HUES48 (cell line): ENCODE measurements around the gene A4GALT.

Experiments
- H3K27ac ChIP-seq: one replicate; pipeline ENCODE4 v1.7.0; 2013; ENCODE audit warnings: low read depth, low read length, inconsistent platforms
- H3K27me3 ChIP-seq: 2 replicates; pipeline ENCODE4 v1.6.1; 2013; ENCODE audit warnings: mild to moderate bottlenecking, low read length; ENCODE audit not compliant: control insufficient read depth, insufficient read depth
- H3K36me3 ChIP-seq: 2 replicates; pipeline ENCODE4 v1.6.1; 2013; ENCODE audit warnings: low read length; ENCODE audit not compliant: control insufficient read depth, insufficient read depth
- H3K4me1 ChIP-seq: 2 replicates; pipeline ENCODE4 v1.6.1; 2013; ENCODE audit warnings: mild to moderate bottlenecking, low read length; ENCODE audit not compliant: control insufficient read depth, insufficient read depth
- H3K4me3 ChIP-seq: 2 replicates; pipeline ENCODE4 v1.5.1; 2013; ENCODE audit warnings: mild to moderate bottlenecking, low read depth, low read length
- H3K9ac ChIP-seq: 2 replicates; pipeline ENCODE4 v1.6.1; 2013; ENCODE audit warnings: mild to moderate bottlenecking, low read depth, low read length, moderate library complexity
- H3K9me3 ChIP-seq: 2 replicates; pipeline ENCODE4 v1.6.1; 2013; ENCODE audit warnings: low read length; ENCODE audit not compliant: control insufficient read depth, insufficient read depth

The A4GALT gene

GRCh38 chr22:42645938-42646568, 74.6 kb downstream of the A4GALT start:
- H3K27me3 ChIP-seq = no peaks in the 10 kb centered on the region
- H3K9ac ChIP-seq = no peak overlapping the region
- no peaks in the 10 kb centered on the region for H3K36me3 ChIP-seq
- H3K9me3 ChIP-seq = no peaks in the 10 kb centered on the region
- H3K4me1 ChIP-seq = peaks cover 16% of the 10 kb centered on the region
- no peak overlapping the region for H3K27ac ChIP-seq
- H3K4me3 ChIP-seq = no peak overlapping the region

GRCh38 chr22:42645341-42645937, 75.2 kb downstream of the A4GALT start:
- no peaks in the 10 kb centered on the region for H3K27me3 ChIP-seq
- H3K9me3 ChIP-seq = no peaks in the 10 kb centered on the region
- no peaks in the 10 kb centered on the region for H3K36me3 ChIP-seq
- H3K4me1 ChIP-seq = peaks cover 16% of the 10 kb centered on the region
- no peak overlapping the region for H3K27ac ChIP-seq
- H3K9ac ChIP-seq = no peak overlapping the region
- no peak overlapping the region for H3K4me3 ChIP-seq

- Histone ChIP-seq H3K4me3 (no peak overlapping the region), H3K9me3 (no peaks in the 10 kb centered on the region), H3K9ac (no peak overlapping the region), H3K4me1 (peaks cover 16% of the 10 kb centered on the region), H3K27ac (no peak overlapping the region), H3K27me3 (no peaks in the 10 kb centered on the region), H3K36me3 (no peaks in the 10 kb centered on the region; the same call in 1 of the 2 replicates)
Observed at GRCh38 chr22:42644422-42645340, 76.0 kb downstream of the A4GALT start.

GRCh38 chr22:42643634-42644421, 76.8 kb downstream of the A4GALT start:
- no peak overlapping the region for H3K27ac ChIP-seq
- H3K4me3 ChIP-seq = no peak overlapping the region
- no peak overlapping the region for H3K9ac ChIP-seq
- H3K4me1 ChIP-seq = peaks cover 16% of the 10 kb centered on the region
- H3K27me3 ChIP-seq = no peaks in the 10 kb centered on the region
- H3K36me3 ChIP-seq = no peaks in the 10 kb centered on the region; the same call in 1 of the 2 replicates
- no peaks in the 10 kb centered on the region for H3K9me3 ChIP-seq

GRCh38 chr22:42642806-42643633, 77.7 kb downstream of the A4GALT start:
- Histone ChIP-seq H3K9me3 (no peaks in the 10 kb centered on the region), H3K4me3 (no peak overlapping the region), H3K27ac (no peak overlapping the region), H3K27me3 (no peaks in the 10 kb centered on the region), H3K9ac (no peak overlapping the region), H3K4me1 (peaks cover 16% of the 10 kb centered on the region), H3K36me3 (no peaks in the 10 kb centered on the region; the same call in 1 of the 2 replicates)
